ENCODE data around the gene UMODL1.

The UMODL1 gene

DNA sequence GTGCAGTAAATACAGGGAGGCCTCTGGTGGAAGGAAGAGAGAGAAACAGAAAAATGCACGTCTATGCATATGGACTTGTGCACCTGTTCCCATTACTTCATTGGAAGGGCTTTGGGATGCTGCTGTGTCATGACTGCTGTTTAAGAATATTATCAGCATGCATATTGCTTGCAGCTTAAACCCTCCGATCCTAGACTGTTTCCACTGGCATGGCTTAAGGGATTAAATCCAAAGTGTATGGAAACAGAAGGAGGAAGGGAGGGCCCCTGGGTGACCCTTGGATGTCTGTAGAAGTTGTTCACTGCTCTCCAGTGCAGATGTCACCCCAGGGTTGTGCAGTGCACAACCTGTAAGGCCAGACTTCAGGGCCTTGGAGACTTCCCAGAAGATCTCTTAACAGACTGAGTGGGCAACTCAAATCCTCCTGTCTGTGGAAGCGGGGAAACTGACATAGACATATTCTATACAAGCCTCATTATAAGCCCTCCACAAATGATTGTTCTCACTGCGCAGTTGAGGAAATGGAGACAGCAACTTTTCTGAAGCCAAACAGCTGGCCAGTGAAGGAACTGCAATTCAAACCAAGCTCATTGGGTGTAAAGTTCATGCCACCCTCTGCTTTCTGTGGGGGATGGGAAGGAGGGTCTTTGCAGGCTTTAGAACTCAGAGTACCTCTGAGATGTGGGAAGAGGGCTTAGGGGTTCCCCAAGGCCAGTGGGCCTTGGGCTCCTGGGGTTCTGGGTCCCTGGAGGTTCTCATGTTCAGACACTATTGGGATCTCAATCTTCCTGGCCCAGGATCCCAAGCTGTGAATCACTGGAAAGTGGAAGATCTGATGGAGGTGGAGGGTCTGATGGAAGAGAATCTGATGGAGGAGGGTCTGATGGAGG is 73.8 kb downstream of the UMODL1 start:
- Histone ChIP-seq H2AFZ (ENCODE audit: low read depth, low read length) (no peak overlapping the region; the same call in 1 of the 2 replicates), H3K79me2 (ENCODE audit: insufficient read depth, low read length) (no peaks in the 10 kb centered on the region), H3K9me3 (ENCODE audit: insufficient read depth, low read length, severe bottlenecking) (no peaks in the 10 kb centered on the region), H3K27me3 (ENCODE audit: insufficient read depth, low read length, poor library complexity) (no peaks in the 10 kb centered on the region), H3K4me3 (ENCODE audit: low read depth in 1 of 2, low read length in 2 of 2) (no peak overlapping the region), H3K4me1 (ENCODE audit: insufficient read depth, low read length) (peaks cover 32% of the 10 kb centered on the region), H3K36me3 (ENCODE audit: insufficient read depth, low read length) (no peaks in the 10 kb centered on the region), H4K20me1 (ENCODE audit: insufficient read depth, low read length) (no peaks in the 10 kb centered on the region), H3K4me2 (ENCODE audit: insufficient read depth, low read length) (no peak overlapping the region), H3K9ac (ENCODE audit: low read depth, low read length) (no peak overlapping the region), H3K27ac (ENCODE audit: low read length) (peak overlapping the region; percentile 51; the same call in 1 of the 2 replicates)
- ATAC-seq (ENCODE audit: insufficient read depth, low read depth), result no peak
- DNase-seq, result no peak
- TF ChIP-seq EZH2 (IDR thresholded peaks at IDR 0.05; ENCODE audit: borderline replicate concordance, low read depth, low read length, severe bottlenecking) (no peak), CTCF (IDR thresholded peaks at IDR 0.05; ENCODE audit: borderline replicate concordance, extremely low read depth, low read length, poor library complexity, severe bottlenecking) (no peak)

DNA sequence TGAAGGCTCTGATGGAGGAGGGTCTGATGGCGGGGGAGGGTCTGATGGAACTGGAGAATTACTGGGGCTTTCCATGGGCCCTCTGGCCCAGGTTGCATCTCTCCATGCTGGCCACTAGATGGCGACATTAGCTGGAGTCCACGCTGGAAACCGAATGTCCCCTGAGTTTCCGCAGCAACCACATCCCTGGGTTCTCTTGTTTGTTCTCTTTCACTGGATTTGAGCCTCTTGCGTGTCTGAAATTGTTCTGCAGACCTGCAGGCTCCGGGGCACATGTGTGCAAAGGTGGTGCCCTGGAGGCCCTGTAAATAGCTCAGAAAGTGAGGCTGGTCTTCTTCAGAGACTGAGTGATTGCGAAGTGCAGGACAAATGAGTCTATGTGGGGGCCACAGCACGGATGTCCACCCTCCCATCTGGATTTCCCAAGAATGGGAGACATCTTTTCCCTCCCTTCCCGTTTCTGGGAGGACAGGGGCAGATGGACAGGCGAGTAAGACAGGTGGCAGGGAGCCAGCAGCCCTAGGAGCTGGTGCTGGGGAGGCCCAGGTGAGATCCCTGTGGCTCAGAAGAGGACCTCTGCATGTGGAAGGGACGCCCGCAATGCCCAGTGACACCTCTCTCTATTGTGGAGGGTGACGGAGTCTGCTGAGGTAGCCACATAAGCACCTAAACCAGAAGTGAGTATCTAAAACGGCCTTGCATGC is 74.6 kb downstream of the UMODL1 start:
- DNase-seq (peak; percentile 76), ATAC-seq (ENCODE audit: insufficient read depth, low read depth) (peak; percentile 78)
- Histone ChIP-seq H3K79me2 (ENCODE audit: insufficient read depth, low read length) (no peaks in the 10 kb centered on the region), H3K36me3 (ENCODE audit: insufficient read depth, low read length) (no peaks in the 10 kb centered on the region), H3K9me3 (ENCODE audit: insufficient read depth, low read length, severe bottlenecking) (no peaks in the 10 kb centered on the region), H3K4me2 (ENCODE audit: insufficient read depth, low read length) (peak overlapping the region; percentile 27; the same call in 1 of the 2 replicates), H4K20me1 (ENCODE audit: insufficient read depth, low read length) (no peaks in the 10 kb centered on the region), H3K4me1 (ENCODE audit: insufficient read depth, low read length) (peaks cover 24% of the 10 kb centered on the region), H2AFZ (ENCODE audit: low read depth, low read length) (peak overlapping the region; percentile 41), H3K9ac (ENCODE audit: low read depth, low read length) (0 out of 2 replicates have a peak overlapping the region, but pooled peaks have one; percentile 16), H3K27me3 (ENCODE audit: insufficient read depth, low read length, poor library complexity) (no peaks in the 10 kb centered on the region), H3K4me3 (ENCODE audit: low read depth in 1 of 2, low read length in 2 of 2) (no peak overlapping the region), H3K27ac (ENCODE audit: low read length) (peak overlapping the region; percentile 66)
- TF ChIP-seq EZH2 (IDR thresholded peaks at IDR 0.05; ENCODE audit: borderline replicate concordance, low read depth, low read length, severe bottlenecking) (no peak), CTCF (IDR thresholded peaks at IDR 0.05; ENCODE audit: borderline replicate concordance, extremely low read depth, low read length, poor library complexity, severe bottlenecking) (peak; percentile 99)

DNA sequence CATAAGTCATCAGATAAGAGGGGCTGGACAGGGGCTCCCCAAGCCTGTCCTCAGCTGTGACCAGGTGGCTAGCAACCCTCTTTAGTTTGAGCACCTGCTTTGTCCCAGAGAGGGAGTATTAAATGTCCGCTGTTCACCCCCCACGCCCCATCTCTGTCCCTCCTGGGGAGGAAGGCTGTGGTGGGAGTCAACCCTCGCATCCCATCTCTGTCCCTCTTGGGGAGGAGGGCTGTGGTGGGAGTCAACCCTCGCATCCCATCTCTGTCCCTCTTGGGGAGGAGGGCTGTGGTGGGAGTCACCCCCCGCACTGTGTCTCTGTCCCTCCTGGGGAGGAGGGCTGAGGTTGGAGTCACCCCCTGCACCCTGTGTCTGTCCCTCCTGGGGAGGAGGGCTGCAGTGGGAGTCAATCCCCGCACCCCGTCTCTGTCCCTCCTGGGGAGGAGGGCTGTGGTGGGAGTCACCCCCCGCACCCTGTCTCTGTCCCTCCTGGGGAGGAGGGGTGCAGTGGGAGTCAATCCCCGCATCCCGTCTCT is 75.2 kb downstream of the UMODL1 start:
- Histone ChIP-seq H3K4me3 (ENCODE audit: low read depth in 1 of 2, low read length in 2 of 2) (no peak overlapping the region), H2AFZ (ENCODE audit: low read depth, low read length) (no peak overlapping the region), H3K27me3 (ENCODE audit: insufficient read depth, low read length, poor library complexity) (no peaks in the 10 kb centered on the region), H3K9me3 (ENCODE audit: insufficient read depth, low read length, severe bottlenecking) (no peaks in the 10 kb centered on the region), H3K27ac (ENCODE audit: low read length) (0 out of 2 replicates have a peak overlapping the region, but pooled peaks have one; percentile 66), H4K20me1 (ENCODE audit: insufficient read depth, low read length) (no peaks in the 10 kb centered on the region), H3K4me2 (ENCODE audit: insufficient read depth, low read length) (no peak overlapping the region), H3K79me2 (ENCODE audit: insufficient read depth, low read length) (no peaks in the 10 kb centered on the region), H3K36me3 (ENCODE audit: insufficient read depth, low read length) (no peaks in the 10 kb centered on the region), H3K9ac (ENCODE audit: low read depth, low read length) (no peak overlapping the region), H3K4me1 (ENCODE audit: insufficient read depth, low read length) (peaks cover 18% of the 10 kb centered on the region)
- ATAC-seq (ENCODE audit: insufficient read depth, low read depth) (no peak), DNase-seq (no peak)
- TF ChIP-seq CTCF (IDR thresholded peaks at IDR 0.05; ENCODE audit: borderline replicate concordance, extremely low read depth, low read length, poor library complexity, severe bottlenecking) (no peak), EZH2 (IDR thresholded peaks at IDR 0.05; ENCODE audit: borderline replicate concordance, low read depth, low read length, severe bottlenecking) (no peak)
